ENCODE measurements around the gene NCKAP5.
A peak's percentile ranks its signal among the peaks of the same experiment; 100 is the strongest.

The NCKAP5 gene

DNA sequence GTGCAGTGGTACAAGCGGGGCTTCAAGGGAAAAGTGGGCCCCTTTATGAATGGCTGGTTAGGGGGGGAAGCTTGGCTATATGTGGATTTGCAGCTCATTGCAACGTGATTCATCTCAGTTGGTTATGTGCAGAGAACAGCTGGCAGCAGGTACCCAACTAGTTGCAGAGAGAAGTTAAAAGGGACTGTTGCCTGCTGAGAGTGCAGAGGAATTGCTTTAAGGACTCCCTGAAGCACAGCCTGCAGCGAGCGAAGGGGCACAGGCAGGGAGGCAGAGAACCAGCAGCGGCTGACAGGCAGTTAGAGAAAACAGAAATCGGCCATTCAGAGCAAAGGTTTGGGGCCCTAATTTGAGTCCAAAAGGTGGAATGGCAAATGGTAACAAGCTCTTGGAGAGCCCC is 620.1 kb downstream of the NCKAP5 start:
- no peak overlapping the region for H3K4me2 ChIP-seq (ENCODE audit: insufficient read depth, low read length, poor library complexity, severe bottlenecking)
- no peak overlapping the region for H3K14ac ChIP-seq (ENCODE audit: low read length)
- DNase-seq (ENCODE audit: low spot score) = no peak
- no peak overlapping the region for H4K8ac ChIP-seq (ENCODE audit: low read depth, low read length)
- H3K79me1 ChIP-seq (ENCODE audit: low read depth, low read length) = no peaks in the 10 kb centered on the region
- H3K27ac ChIP-seq (replicated peaks; ENCODE audit: low read length) = no peak overlapping the region
- WGBS, 2 donors (ENCODE audit: extremely low coverage in 2 of 2, insufficient read length in 2 of 2, insufficient replicate concordance in 1 of 2) = no CpG with 5 or more reads among the region's 6 CpGs
- no peak overlapping the region for H2BK5ac ChIP-seq (ENCODE audit: low read length)
- H3K36me3 ChIP-seq (replicated peaks in 1 of 2; ENCODE audit: control insufficient read depth in 2 of 2, insufficient read depth in 2 of 2, low read length in 2 of 2) = peaks cover 0 to 48% of the 10 kb centered on the region in 2 donors
- H3K4ac ChIP-seq (ENCODE audit: low read length) = no peak overlapping the region
- no peak overlapping the region for H2BK12ac ChIP-seq (ENCODE audit: low read length)
- no peak overlapping the region for H3K18ac ChIP-seq (ENCODE audit: low read length)
- no peaks in the 10 kb centered on the region for H3K27me3 ChIP-seq (ENCODE audit: control insufficient read depth in 3 of 3, insufficient read depth in 3 of 3, low read depth in 1 of 3, low read length in 3 of 3)
- H2AK5ac ChIP-seq (ENCODE audit: low read depth, low read length) = no peak overlapping the region
- H3K4me3 ChIP-seq (ENCODE audit: low read length in 2 of 2) = no peak overlapping the region
- peaks cover 0 to 6% of the 10 kb centered on the region in 2 donors for H3K4me1 ChIP-seq (ENCODE audit: control insufficient read depth in 2 of 2, insufficient read depth in 1 of 2, low read depth in 1 of 2, low read length in 2 of 2)
- H2BK120ac ChIP-seq (ENCODE audit: low read depth, low read length) = no peak overlapping the region
- no peaks in the 10 kb centered on the region for H3K9me3 ChIP-seq (replicated peaks in 1 of 2; ENCODE audit: control insufficient read depth in 2 of 2, insufficient read depth in 1 of 2, low read depth in 1 of 2, low read length in 2 of 2)
- no peak overlapping the region for H3K9ac ChIP-seq (ENCODE audit: low read depth, low read length, poor library complexity)
- no peak overlapping the region for H2BK15ac ChIP-seq (ENCODE audit: low read length)
- H2AFZ ChIP-seq (ENCODE audit: low read length) = no peak overlapping the region
- H4K91ac ChIP-seq (ENCODE audit: low read depth, low read length, poor library complexity) = no peak overlapping the region
- no peak overlapping the region for H3K23ac ChIP-seq (ENCODE audit: low read depth, low read length, poor library complexity)

DNA sequence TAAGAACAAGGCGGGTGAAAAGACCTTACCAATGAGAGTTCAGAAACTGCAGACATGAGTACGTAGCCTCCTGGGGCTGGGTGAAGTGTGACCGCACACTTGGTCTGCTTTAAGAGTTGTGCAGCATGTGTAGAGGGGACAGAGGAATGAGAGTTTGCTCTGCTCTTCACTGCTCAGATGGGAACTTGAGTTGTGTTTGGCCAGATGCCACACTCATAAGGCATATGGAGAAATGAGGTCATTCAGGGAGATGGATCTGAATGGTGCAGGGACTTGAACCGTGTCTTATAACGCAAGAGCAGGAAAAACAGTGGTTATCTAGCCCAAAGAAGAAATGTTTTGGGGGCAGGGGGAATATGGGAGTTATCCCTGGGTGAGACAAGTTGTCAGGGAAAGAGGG is 624.4 kb downstream of the NCKAP5 start:
- Histone ChIP-seq H2AFZ (ENCODE audit: low read length) (no peak overlapping the region), H3K36me3 (replicated peaks in 1 of 2; ENCODE audit: control insufficient read depth in 2 of 2, insufficient read depth in 2 of 2, low read length in 2 of 2) (peaks cover 0 to 37% of the 10 kb centered on the region in 2 donors), H4K91ac (ENCODE audit: low read depth, low read length, poor library complexity) (no peak overlapping the region), H3K4me3 (ENCODE audit: low read length in 2 of 2) (no peak overlapping the region), H2AK5ac (ENCODE audit: low read depth, low read length) (no peak overlapping the region), H3K23ac (ENCODE audit: low read depth, low read length, poor library complexity) (no peak overlapping the region), H3K4ac (ENCODE audit: low read length) (no peak overlapping the region), H3K18ac (ENCODE audit: low read length) (no peak overlapping the region), H2BK5ac (ENCODE audit: low read length) (no peak overlapping the region), H3K9me3 (replicated peaks in 1 of 2; ENCODE audit: control insufficient read depth in 2 of 2, insufficient read depth in 1 of 2, low read depth in 1 of 2, low read length in 2 of 2) (no peaks in the 10 kb centered on the region), H3K27ac (replicated peaks; ENCODE audit: low read length) (no peak overlapping the region), H3K14ac (ENCODE audit: low read length) (no peak overlapping the region), H2BK15ac (ENCODE audit: low read length) (no peak overlapping the region), H4K8ac (ENCODE audit: low read depth, low read length) (no peak overlapping the region), H3K27me3 (ENCODE audit: control insufficient read depth in 3 of 3, insufficient read depth in 3 of 3, low read depth in 1 of 3, low read length in 3 of 3) (no peaks in the 10 kb centered on the region), H3K79me1 (ENCODE audit: low read depth, low read length) (no peaks in the 10 kb centered on the region), H3K9ac (ENCODE audit: low read depth, low read length, poor library complexity) (no peak overlapping the region), H2BK120ac (ENCODE audit: low read depth, low read length) (no peak overlapping the region), H3K4me1 (ENCODE audit: control insufficient read depth in 2 of 2, insufficient read depth in 1 of 2, low read depth in 1 of 2, low read length in 2 of 2) (no peaks in the 10 kb centered on the region), H3K4me2 (ENCODE audit: insufficient read depth, low read length, poor library complexity, severe bottlenecking) (no peak overlapping the region), H2BK12ac (ENCODE audit: low read length) (no peak overlapping the region)
- no CpG with 5 or more reads among the region's 5 CpGs for WGBS, 2 donors (ENCODE audit: extremely low coverage in 2 of 2, insufficient read length in 2 of 2, insufficient replicate concordance in 1 of 2)
- no peak for DNase-seq (ENCODE audit: low spot score)

DNA sequence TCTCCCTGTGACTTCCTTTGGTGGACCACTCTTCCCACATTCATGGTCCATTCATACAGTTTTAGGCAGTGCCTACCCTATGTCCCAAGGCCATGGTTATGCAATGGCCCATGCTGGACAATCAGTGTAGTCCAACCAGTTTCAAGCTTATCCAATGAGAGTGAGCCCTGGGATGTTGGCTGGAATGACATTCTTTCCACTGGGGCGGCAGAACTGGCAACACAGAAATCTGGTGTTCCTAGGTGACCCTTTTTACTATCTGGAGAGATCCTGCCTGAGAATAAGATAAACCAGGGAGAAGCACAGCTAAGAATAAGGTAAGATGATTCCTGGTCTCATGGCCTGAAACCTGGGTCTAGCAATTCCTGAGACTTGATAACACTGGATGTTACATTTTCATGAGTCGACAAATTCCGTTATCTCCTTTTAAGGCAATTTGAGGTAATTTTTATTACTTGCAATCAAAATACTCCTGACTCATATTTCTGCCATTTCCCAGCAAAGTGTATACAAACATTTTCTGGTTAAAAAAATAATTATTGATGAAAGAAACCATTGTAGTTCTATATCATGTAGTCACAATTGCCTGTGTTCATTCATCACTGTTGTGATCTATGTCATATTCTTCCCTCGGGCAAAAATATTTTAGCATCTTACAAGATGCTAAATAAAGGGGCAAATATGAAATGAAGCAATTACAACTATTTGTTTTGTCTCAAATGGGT is 626.8 kb downstream of the NCKAP5 start:
- Histone ChIP-seq H2AK5ac (ENCODE audit: low read depth, low read length) (no peak overlapping the region), H3K79me1 (ENCODE audit: low read depth, low read length) (no peaks in the 10 kb centered on the region), H4K91ac (ENCODE audit: low read depth, low read length, poor library complexity) (no peak overlapping the region), H3K4me2 (ENCODE audit: insufficient read depth, low read length, poor library complexity, severe bottlenecking) (no peak overlapping the region), H3K14ac (ENCODE audit: low read length) (no peak overlapping the region), H3K23ac (ENCODE audit: low read depth, low read length, poor library complexity) (no peak overlapping the region), H2BK15ac (ENCODE audit: low read length) (no peak overlapping the region), H2BK5ac (ENCODE audit: low read length) (no peak overlapping the region), H2BK120ac (ENCODE audit: low read depth, low read length) (no peak overlapping the region), H3K27ac (replicated peaks; ENCODE audit: low read length) (no peak overlapping the region), H3K18ac (ENCODE audit: low read length) (no peak overlapping the region), H2BK12ac (ENCODE audit: low read length) (no peak overlapping the region), H3K9ac (ENCODE audit: low read depth, low read length, poor library complexity) (no peak overlapping the region), H4K8ac (ENCODE audit: low read depth, low read length) (peak overlapping the region; percentile 52), H3K4me3 (ENCODE audit: low read length in 2 of 2) (no peak overlapping the region), H3K4me1 (ENCODE audit: control insufficient read depth in 2 of 2, insufficient read depth in 1 of 2, low read depth in 1 of 2, low read length in 2 of 2) (no peaks in the 10 kb centered on the region), H3K9me3 (replicated peaks in 1 of 2; ENCODE audit: control insufficient read depth in 2 of 2, insufficient read depth in 1 of 2, low read depth in 1 of 2, low read length in 2 of 2) (no peaks in the 10 kb centered on the region), H2AFZ (ENCODE audit: low read length) (no peak overlapping the region), H3K4ac (ENCODE audit: low read length) (no peak overlapping the region), H3K36me3 (replicated peaks in 1 of 2; ENCODE audit: control insufficient read depth in 2 of 2, insufficient read depth in 2 of 2, low read length in 2 of 2) (peaks cover 0 to 22% of the 10 kb centered on the region in 2 donors), H3K27me3 (ENCODE audit: control insufficient read depth in 3 of 3, insufficient read depth in 3 of 3, low read depth in 1 of 3, low read length in 3 of 3) (no peaks in the 10 kb centered on the region)
- DNase-seq (ENCODE audit: low spot score) = no peak
- no CpG with 5 or more reads among the region's 4 CpGs for WGBS, 2 donors (ENCODE audit: extremely low coverage in 2 of 2, insufficient read length in 2 of 2, insufficient replicate concordance in 1 of 2)

DNA sequence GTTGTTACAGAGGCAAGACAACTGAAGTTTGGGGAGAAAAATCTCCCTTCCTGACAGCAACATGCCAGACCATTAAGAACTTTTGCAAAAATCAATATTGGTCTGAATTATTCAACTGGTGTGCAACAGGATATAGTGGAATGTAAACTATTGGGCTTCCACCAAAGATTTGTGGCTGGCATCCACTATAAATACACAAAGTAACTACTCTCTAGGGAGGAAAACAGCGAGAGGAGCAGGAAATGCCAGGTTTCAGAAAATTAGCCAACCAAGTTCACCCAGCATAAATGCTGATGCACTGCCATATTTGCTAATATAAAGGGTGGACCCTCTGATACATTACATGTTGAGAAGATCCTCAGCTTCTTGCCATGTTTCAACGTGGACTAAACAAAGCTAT is 630.6 kb downstream of the NCKAP5 start:
- Histone ChIP-seq H3K79me1 (ENCODE audit: low read depth, low read length) (no peaks in the 10 kb centered on the region), H3K4me1 (ENCODE audit: control insufficient read depth in 2 of 2, insufficient read depth in 1 of 2, low read depth in 1 of 2, low read length in 2 of 2) (no peaks in the 10 kb centered on the region), H2BK15ac (ENCODE audit: low read length) (no peak overlapping the region), H3K36me3 (replicated peaks in 1 of 2; ENCODE audit: control insufficient read depth in 2 of 2, insufficient read depth in 2 of 2, low read length in 2 of 2) (peaks cover 0 to 23% of the 10 kb centered on the region in 2 donors), H2AFZ (ENCODE audit: low read length) (no peak overlapping the region), H3K14ac (ENCODE audit: low read length) (no peak overlapping the region), H4K91ac (ENCODE audit: low read depth, low read length, poor library complexity) (no peak overlapping the region), H2BK120ac (ENCODE audit: low read depth, low read length) (no peak overlapping the region), H4K8ac (ENCODE audit: low read depth, low read length) (no peak overlapping the region), H2BK12ac (ENCODE audit: low read length) (no peak overlapping the region), H3K18ac (ENCODE audit: low read length) (no peak overlapping the region), H3K23ac (ENCODE audit: low read depth, low read length, poor library complexity) (no peak overlapping the region), H3K9me3 (replicated peaks in 1 of 2; ENCODE audit: control insufficient read depth in 2 of 2, insufficient read depth in 1 of 2, low read depth in 1 of 2, low read length in 2 of 2) (no peaks in the 10 kb centered on the region), H2AK5ac (ENCODE audit: low read depth, low read length) (no peak overlapping the region), H3K4me3 (ENCODE audit: low read length in 2 of 2) (no peak overlapping the region), H3K4me2 (ENCODE audit: insufficient read depth, low read length, poor library complexity, severe bottlenecking) (no peak overlapping the region), H2BK5ac (ENCODE audit: low read length) (no peak overlapping the region), H3K27me3 (ENCODE audit: control insufficient read depth in 3 of 3, insufficient read depth in 3 of 3, low read depth in 1 of 3, low read length in 3 of 3) (no peaks in the 10 kb centered on the region), H3K4ac (ENCODE audit: low read length) (no peak overlapping the region), H3K9ac (ENCODE audit: low read depth, low read length, poor library complexity) (no peak overlapping the region), H3K27ac (replicated peaks; ENCODE audit: low read length) (no peak overlapping the region)
- DNase-seq (ENCODE audit: low spot score) = no peak
- no CpG with 5 or more reads among the region's 2 CpGs for WGBS, 2 donors (ENCODE audit: extremely low coverage in 2 of 2, insufficient read length in 2 of 2, insufficient replicate concordance in 1 of 2)
